ENCODE measurements around the gene LMF1. TPM values are rescaled to one million over a fixed set of nuclear protein-coding genes. Genes with fewer than 3 reads are reported as not detected.

LMF1 gene
- total and polyA plus RNA-seq, 2 donors from 2014 or later = 15.4 to 28.6 TPM

DNA sequence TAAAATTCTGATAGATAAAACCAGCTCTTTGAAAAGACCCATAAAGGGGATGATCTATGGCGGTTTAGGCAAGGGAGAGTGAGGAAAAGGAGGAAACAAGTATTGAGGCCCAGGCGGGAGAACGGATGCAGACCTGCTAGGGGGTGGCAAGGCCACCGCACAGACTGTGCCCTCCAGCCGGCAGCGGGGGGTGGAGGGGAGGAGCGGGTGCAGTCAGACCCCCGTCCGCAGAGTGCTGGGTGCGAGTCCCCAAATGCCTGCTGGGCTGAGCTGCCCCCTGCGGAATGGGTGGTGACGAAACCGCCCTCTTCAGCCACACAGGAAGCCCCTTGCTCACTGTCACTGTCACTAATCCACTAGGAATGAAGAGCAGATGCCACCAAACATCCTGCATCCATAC, 46.0 kb downstream of the LMF1 start:
- no peak overlapping the region for H3K27ac ChIP-seq (ENCODE audit: low read depth in 2 of 2, low read length in 2 of 2)
- no peak overlapping the region for H3K4me3 ChIP-seq (ENCODE audit: low read length in 3 of 3)
- no peak for FAIRE-seq
- intact Hi-C loops (cut with DNase I) = no loop called here
- H3K4me1 ChIP-seq (ENCODE audit: control insufficient read depth in 2 of 3, insufficient read depth in 2 of 3, low read depth in 1 of 3, low read length in 3 of 3) = peaks cover 0 to 2% (median 0%) of the 10 kb centered on the region in 3 donors
- TF ChIP-seq, protein P1, sequence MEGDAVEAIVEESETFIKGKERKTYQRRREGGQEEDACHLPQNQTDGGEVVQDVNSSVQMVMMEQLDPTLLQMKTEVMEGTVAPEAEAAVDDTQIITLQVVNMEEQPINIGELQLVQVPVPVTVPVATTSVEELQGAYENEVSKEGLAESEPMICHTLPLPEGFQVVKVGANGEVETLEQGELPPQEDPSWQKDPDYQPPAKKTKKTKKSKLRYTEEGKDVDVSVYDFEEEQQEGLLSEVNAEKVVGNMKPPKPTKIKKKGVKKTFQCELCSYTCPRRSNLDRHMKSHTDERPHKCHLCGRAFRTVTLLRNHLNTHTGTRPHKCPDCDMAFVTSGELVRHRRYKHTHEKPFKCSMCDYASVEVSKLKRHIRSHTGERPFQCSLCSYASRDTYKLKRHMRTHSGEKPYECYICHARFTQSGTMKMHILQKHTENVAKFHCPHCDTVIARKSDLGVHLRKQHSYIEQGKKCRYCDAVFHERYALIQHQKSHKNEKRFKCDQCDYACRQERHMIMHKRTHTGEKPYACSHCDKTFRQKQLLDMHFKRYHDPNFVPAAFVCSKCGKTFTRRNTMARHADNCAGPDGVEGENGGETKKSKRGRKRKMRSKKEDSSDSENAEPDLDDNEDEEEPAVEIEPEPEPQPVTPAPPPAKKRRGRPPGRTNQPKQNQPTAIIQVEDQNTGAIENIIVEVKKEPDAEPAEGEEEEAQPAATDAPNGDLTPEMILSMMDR (IDR thresholded peaks at IDR 0.05; ENCODE audit: borderline replicate concordance, extremely low read depth, insufficient read depth) = no peak
- DNase-seq = peak in 1 of 5 donors; percentile 62
- no peaks in the 10 kb centered on the region for H3K27me3 ChIP-seq (ENCODE audit: control insufficient read depth, insufficient read depth, low read length)
- peaks cover 0 to 2% (median 0%) of the 10 kb centered on the region in 3 donors for H3K9me3 ChIP-seq (ENCODE audit: control insufficient read depth in 2 of 3, insufficient read depth in 1 of 3, low read length in 3 of 3)
- H3K9ac ChIP-seq (ENCODE audit: low read length in 3 of 3) = no peak overlapping the region
- peaks cover 0 to 4% (median 3%) of the 10 kb centered on the region in 3 donors for H3K36me3 ChIP-seq (ENCODE audit: control insufficient read depth in 2 of 3, insufficient read depth in 3 of 3, low read length in 3 of 3)

DNA sequence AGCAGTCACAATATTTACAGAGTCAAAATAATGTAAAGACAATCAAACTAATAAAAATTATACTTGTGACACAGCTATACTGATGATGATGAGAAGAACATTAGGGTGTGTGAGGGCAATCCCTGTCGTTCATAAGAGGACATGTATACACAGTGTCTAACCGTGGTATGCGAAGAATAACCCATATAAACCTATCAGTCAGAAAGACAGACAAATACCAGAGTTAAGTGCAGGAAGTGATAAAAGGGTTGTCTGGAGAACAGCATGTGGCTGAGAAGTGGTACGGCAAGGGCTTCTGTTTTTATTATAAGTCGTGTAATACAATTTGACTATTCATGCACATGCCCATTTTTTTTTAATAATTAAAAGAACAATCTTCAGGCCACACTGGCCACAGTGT, 46.7 kb downstream of the LMF1 start:
- no peak overlapping the region for H3K4me3 ChIP-seq (ENCODE audit: low read length in 3 of 3)
- no peak overlapping the region for H3K9ac ChIP-seq (ENCODE audit: low read length in 3 of 3)
- no peak overlapping the region for H3K27ac ChIP-seq (ENCODE audit: low read depth in 2 of 2, low read length in 2 of 2)
- TF ChIP-seq, protein P1 (IDR thresholded peaks at IDR 0.05; ENCODE audit: borderline replicate concordance, extremely low read depth, insufficient read depth) = no peak
- intact Hi-C loops (cut with DNase I) = no loop called here
- DNase-seq = no peak
- H3K9me3 ChIP-seq (ENCODE audit: control insufficient read depth in 2 of 3, insufficient read depth in 1 of 3, low read length in 3 of 3) = peaks cover 0 to 2% (median 0%) of the 10 kb centered on the region in 3 donors
- H3K4me1 ChIP-seq (ENCODE audit: control insufficient read depth in 2 of 3, insufficient read depth in 2 of 3, low read depth in 1 of 3, low read length in 3 of 3) = peaks cover 0 to 2% (median 0%) of the 10 kb centered on the region in 3 donors
- H3K27me3 ChIP-seq (ENCODE audit: control insufficient read depth, insufficient read depth, low read length) = no peaks in the 10 kb centered on the region
- peaks cover 0 to 4% (median 3%) of the 10 kb centered on the region in 3 donors for H3K36me3 ChIP-seq (ENCODE audit: control insufficient read depth in 2 of 3, insufficient read depth in 3 of 3, low read length in 3 of 3)
- no peak for FAIRE-seq

DNA sequence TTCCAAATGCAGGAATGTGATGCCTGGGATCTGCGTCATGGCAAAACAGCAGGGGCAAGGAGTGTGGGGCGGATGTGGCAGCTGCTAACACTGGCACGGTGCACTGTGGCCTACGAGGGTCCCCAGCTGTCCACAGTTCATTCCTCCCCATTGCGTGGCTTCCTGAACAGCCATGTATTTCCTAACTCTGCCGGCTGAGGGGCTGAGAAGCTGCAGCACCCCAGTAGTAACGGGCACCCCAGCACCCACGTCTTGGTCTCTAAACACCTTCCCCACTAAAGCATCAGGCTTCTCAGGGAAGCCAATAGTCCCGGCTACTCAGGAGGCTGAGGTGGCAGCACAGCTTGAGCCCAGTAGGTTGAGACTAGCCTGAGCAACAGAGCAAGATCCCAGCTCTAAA, 47.6 kb downstream of the LMF1 start:
- H3K4me3 ChIP-seq (ENCODE audit: low read length in 3 of 3) = no peak overlapping the region
- no peak overlapping the region for H3K27ac ChIP-seq (ENCODE audit: low read depth in 2 of 2, low read length in 2 of 2)
- peaks cover 0 to 2% (median 0%) of the 10 kb centered on the region in 3 donors for H3K4me1 ChIP-seq (ENCODE audit: control insufficient read depth in 2 of 3, insufficient read depth in 2 of 3, low read depth in 1 of 3, low read length in 3 of 3)
- DNase-seq (peak in 1 of 5 donors; percentile 28), FAIRE-seq (no peak)
- H3K9ac ChIP-seq (ENCODE audit: low read length in 3 of 3) = no peak overlapping the region
- peaks cover 0 to 2% (median 0%) of the 10 kb centered on the region in 3 donors for H3K9me3 ChIP-seq (ENCODE audit: control insufficient read depth in 2 of 3, insufficient read depth in 1 of 3, low read length in 3 of 3)
- intact Hi-C loops (cut with DNase I) = no loop called here
- H3K36me3 ChIP-seq (ENCODE audit: control insufficient read depth in 2 of 3, insufficient read depth in 3 of 3, low read length in 3 of 3) = peaks cover 0 to 4% (median 3%) of the 10 kb centered on the region in 3 donors
- no peaks in the 10 kb centered on the region for H3K27me3 ChIP-seq (ENCODE audit: control insufficient read depth, insufficient read depth, low read length)
- TF ChIP-seq, protein P1 (IDR thresholded peaks at IDR 0.05; ENCODE audit: borderline replicate concordance, extremely low read depth, insufficient read depth) = no peak

DNA sequence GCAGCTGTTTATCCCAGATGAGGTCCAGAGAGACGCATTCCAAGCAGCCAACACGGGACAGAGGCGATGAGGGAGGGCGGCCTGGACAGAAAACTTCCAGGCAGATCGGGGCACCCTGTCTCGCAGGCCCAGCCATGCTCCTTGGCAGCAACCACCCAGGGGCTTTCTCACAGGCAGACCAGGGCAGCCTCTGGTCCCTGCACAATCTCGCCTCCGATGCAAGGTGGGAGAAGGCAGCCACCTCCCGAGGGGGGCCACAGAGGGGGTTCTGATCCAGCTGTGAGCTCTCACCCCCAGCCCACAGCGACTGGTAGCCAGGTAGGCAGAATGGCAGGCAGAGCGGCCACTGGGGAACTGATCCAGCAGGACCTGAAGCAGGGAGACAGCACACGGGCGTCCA, 48.7 kb downstream of the LMF1 start:
- TF ChIP-seq, protein P1 (IDR thresholded peaks at IDR 0.05; ENCODE audit: borderline replicate concordance, extremely low read depth, insufficient read depth) = no peak
- peak in 1 of 5 donors; percentile 44 for DNase-seq
- H3K9ac ChIP-seq (ENCODE audit: low read length in 3 of 3) = no peak overlapping the region
- no peaks in the 10 kb centered on the region for H3K27me3 ChIP-seq (ENCODE audit: control insufficient read depth, insufficient read depth, low read length)
- intact Hi-C loops (cut with DNase I) = no loop called here
- no peak overlapping the region for H3K27ac ChIP-seq (ENCODE audit: low read depth in 2 of 2, low read length in 2 of 2)
- H3K9me3 ChIP-seq (ENCODE audit: control insufficient read depth in 2 of 3, insufficient read depth in 1 of 3, low read length in 3 of 3) = peaks cover 0 to 2% (median 0%) of the 10 kb centered on the region in 3 donors
- no peak overlapping the region for H3K4me3 ChIP-seq (ENCODE audit: low read length in 3 of 3)
- FAIRE-seq = no peak
- H3K4me1 ChIP-seq (ENCODE audit: control insufficient read depth in 2 of 3, insufficient read depth in 2 of 3, low read depth in 1 of 3, low read length in 3 of 3) = peaks cover 0 to 4% (median 0%) of the 10 kb centered on the region in 3 donors
- peaks cover 0 to 4% (median 3%) of the 10 kb centered on the region in 3 donors for H3K36me3 ChIP-seq (ENCODE audit: control insufficient read depth in 2 of 3, insufficient read depth in 3 of 3, low read length in 3 of 3)

Data from kidney (tissue), 14 donors.